Astrocyte of the cerebellum (primary cell): ENCODE measurements around the gene KCNIP1.

Experiments
- DNase-seq: peaks from one replicate; pipeline ENCODE4 v3.0.0-alpha.2; 2011; ENCODE audit warnings: low read depth
- H3K4me3 ChIP-seq: 2 replicates; pipeline ENCODE4 v1.5.1; 2011; ENCODE audit warnings: mild to moderate bottlenecking, low read depth, low read length, moderate library complexity
- CTCF ChIP-seq: IDR thresholded peaks from 2 replicates; pipeline ENCODE4 v1.5.1; 2012; ENCODE audit warnings: low read length, low read depth, moderate library complexity, mild to moderate bottlenecking; ENCODE audit errors: missing control alignments
- in situ Hi-C: cut with HindIII; loops from 2 replicates; pipeline ENCODE4 v1.10.0; 2017; ENCODE audit warnings: low sequenced_read_pairs

The KCNIP1 gene

GRCh38 chr5:170642776-170643436, 139.1 kb downstream of the KCNIP1 start:
- H3K4me3 ChIP-seq = no peak overlapping the region
- no peak for TF ChIP-seq CTCF
- DNase-seq = no peak
- in situ Hi-C loops = no loop called here

GRCh38 chr5:170643591-170643990, 139.8 kb downstream of the KCNIP1 start:
- in situ Hi-C loops = no loop called here
- TF ChIP-seq CTCF = no peak
- H3K4me3 ChIP-seq = no peak overlapping the region
- DNase-seq = no peak

- no peak for DNase-seq
- no peak for TF ChIP-seq CTCF
- in situ Hi-C loops = no loop called here
- H3K4me3 ChIP-seq = no peak overlapping the region
Observed at GRCh38 chr5:170644501-170644900, 140.7 kb downstream of the KCNIP1 start.

- H3K4me3 ChIP-seq = no peak overlapping the region
- no peak for DNase-seq
- in situ Hi-C loops = no loop called here
- TF ChIP-seq CTCF = no peak
Observed at GRCh38 chr5:170648541-170648940, 144.7 kb downstream of the KCNIP1 start.

- H3K4me3 ChIP-seq = no peak overlapping the region
- TF ChIP-seq CTCF = no peak
- DNase-seq = no peak
- in situ Hi-C loops = no loop called here
Observed at GRCh38 chr5:170650850-170651249, 147.0 kb downstream of the KCNIP1 start.

- in situ Hi-C loops = no loop called here
- H3K4me3 ChIP-seq = no peak overlapping the region
Observed at GRCh38 chr5:170651604-170652277, 147.9 kb downstream of the KCNIP1 start.

More at GRCh38 chr5:170651604-170652277, 147.9 kb downstream of the KCNIP1 start:
- TF ChIP-seq CTCF = no peak
- no peak for DNase-seq
